ENCODE data around the gene MUTYH.
A peak's percentile ranks its signal among the peaks of the same experiment; 100 is the strongest.
"Not testable (repeated sequence)": the region's sequence is repeated elsewhere in the genome, so short reads cannot be mapped to it uniquely, and the experiment has no call there.

Gene MUTYH

DNA sequence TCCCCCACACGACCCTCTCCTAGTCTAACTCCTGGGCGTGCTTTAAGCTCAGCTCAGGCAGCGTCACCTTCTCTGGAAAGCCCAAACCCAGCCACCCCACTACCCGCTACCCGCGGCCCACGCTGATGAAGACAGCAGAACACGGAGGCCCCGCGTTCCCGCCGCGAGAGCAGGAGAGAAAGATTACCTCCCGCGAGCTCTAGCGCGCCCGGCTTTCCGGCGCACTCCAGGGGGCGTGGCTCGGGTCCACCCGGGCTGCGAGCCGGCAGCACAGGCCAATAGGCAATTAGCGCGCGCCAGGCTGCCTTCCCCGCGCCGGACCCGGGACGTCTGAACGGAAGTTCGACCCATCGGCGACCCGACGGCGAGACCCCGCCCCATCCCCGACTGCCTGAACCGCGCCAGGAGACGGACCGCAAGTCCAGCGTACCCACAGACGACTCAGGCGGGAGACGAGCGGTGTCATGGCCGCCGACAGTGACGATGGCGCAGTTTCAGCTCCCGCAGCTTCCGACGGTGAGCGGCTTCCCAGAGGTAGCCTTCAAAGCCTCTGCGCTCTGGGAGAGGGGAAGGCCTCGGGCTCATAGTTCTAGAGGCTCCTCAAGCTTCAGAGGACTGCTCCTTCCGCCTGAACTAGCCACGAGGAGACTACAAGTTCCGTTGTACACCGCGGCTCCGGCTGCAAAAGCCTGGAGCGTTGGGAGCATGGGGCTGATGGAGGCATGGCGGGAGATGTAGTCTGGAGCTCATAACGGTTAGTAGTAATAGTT lies at the start of gene MUTYH, which contains the start of gene TOE1:
MUTYH (minus strand) TSS at position 652 of the 770 bp plus-strand sequence. CDS start 5,935 bp downstream, outside the sequence.
TOE1 (plus strand) TSS at position 382 of the 770 bp plus-strand sequence; CDS start at position 465, 83 bp downstream.
- peak; percentile 86 for DNase-seq

DNA sequence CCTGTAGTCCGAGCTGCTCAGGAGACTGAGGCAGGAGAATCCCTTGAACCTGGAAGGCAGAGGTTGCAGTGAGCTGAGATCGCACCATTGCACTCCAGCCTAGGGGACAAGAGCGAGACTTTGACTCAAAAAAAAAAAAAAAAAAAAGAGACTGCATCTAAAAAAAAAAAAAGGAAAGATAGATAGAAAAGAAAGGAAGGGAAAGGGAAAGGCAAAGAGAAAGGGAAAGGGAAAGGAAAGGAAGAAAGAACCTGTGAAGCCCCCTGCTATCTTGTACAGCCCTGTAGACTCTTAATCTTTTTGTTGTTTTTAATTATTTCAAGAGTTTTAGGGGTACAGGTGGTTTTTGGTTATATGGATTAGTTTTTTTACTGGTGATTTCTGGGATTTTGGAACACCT lies 46.0 kb upstream of the MUTYH start:
- DNase-seq = no peak

DNA sequence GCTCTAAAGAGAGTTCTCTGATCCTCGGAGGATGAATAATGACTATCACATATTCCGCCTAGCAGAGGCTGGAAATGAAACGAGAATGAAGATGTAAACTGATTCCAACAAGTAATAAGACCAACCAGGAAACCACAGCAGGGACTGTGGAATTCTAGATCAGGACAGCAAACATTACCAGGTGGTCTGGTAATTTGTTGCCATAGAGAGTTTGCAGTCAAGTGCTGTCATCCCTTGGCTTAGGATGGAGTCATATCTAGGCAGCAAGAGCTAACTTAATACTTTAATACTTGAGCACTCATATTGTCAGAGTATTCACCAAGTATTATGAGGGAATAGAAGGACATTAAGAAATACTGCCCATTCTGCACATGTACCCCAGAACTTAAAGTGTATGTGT lies 45.1 kb upstream of the MUTYH start:
- peak; percentile 13 for DNase-seq

DNA sequence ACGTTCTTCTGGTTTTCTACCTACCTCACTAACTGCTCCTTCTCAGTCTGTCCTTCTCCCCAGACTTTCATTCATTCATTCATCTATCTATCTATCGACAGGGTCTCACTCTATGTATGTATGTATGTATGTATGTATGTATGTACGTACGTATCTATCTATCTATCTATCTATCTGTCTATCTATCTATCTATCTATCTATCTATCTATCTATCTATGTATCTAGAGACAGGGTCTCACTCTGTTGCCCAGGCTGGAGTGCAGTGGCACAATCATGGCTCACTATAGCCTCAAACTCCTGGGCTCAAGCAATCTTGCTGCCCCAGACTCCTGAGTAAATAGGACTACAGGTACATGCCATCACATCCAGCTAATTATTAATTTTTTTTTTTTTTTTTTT lies 44.0 kb upstream of the MUTYH start:
- DNase-seq = not testable (repeated sequence)

DNA sequence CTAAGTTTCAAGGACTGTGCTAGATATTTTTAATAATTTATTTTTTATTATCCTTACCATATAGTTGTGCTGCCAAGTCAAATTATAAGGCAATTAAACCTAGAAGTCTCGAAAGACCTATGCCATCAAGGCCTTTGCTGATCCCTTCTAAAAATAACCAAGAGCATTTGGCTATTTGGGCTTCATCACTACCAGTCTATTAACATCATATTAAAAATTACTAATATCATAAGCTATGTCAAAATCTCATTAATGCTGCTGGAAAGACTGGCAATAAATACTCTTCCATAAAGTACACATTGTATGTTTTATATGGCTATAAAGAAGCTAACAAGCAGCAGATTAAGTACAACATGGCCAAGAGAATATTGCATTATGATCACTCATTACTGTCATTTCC lies 43.0 kb upstream of the MUTYH start:
- DNase-seq = no peak

DNA sequence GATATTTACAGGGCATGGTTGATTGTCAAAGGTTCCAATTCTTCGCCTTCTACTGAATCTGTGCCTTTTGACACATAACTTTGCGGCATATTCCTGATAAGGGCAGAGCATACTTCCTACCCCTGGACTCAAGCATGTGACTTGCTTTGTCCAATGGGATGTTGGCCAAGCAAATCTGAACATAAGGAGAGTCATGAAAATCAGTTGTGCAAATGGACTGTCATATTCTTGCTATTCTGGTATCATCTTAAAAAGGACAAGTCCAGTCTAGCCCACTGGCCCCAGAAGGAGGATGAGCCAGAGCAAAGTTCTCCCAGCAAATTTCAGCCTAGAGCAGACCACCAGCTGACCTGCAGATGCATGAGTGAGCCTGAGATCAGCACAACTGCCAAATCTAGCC lies 41.0 kb upstream of the MUTYH start:
- no peak for DNase-seq

DNA sequence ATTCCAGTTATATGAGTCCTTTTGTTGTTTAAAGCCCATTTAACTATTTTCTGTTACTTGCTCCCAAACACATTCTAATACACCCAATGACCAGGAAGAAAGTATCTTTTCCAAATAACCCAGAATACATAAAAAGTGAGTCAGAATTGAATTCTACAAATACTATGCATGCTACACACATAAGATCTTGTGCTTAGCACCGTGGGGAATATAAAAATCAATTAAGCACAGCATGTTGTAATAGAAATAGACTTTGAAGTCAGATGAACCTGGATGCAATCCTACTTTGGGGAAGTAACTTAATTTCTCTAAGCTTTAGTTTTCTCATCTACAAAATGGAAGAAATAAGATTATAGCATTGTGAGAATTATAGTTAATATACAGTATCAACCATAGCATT lies 40.5 kb upstream of the MUTYH start:
- DNase-seq = no peak

DNA sequence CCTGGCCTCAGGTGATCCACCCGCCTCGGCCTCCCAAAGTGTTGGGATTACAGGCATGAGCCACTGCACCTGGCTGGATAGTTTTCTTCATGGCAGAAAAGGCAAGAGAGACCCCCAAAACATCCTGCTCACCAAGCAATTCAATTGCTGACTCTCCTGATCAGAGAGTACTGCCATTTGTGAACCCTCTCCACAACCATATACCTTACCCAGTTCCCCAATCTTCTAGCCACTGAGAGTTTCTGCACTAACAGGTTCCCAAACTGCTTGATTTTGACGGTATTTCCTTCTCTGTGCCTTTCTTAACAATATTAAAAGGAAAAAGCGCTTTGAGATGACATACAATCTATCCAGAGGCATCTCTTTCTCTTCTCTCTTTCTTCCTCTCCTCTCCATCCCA lies 39.9 kb upstream of the MUTYH start:
- DNase-seq = no peak

DNA sequence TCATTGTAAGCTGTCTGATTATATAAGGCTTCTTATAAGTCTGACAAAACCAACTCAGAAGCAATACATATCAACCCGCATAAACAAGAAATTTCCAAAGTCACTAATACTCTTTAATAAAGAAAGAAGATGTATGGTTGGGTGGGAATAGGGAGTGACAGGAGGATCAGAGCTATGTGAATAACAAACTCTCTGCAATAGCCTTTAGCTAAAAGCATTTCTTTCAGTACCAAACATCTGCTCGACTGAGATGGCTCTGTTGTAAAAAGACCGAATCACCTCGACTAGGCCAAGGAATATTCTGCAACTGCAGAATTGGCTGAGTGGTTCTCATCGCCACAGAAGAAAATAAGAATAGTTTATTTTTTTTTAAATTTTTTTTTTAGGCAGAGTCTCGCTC lies 39.3 kb upstream of the MUTYH start:
- DNase-seq = no peak

DNA sequence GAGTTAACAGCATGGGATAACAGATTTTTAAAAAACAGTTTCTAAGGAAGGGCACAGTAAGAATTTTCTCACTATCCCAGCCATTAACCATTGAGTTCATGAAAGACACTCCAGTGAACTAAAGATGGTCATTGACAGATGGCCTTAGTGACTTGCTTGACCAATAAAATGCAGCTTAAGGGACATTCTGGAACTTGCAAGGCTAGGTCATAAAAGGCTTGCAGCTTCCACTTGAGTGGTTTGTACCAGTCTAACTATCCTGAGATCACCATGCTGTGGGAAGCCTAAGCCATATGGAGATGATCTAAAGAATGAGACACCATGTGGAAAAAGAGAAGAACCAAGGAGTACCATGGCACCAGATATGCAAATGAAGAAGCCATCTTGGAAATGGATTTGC lies 37.9 kb upstream of the MUTYH start:
- no peak for DNase-seq

DNA sequence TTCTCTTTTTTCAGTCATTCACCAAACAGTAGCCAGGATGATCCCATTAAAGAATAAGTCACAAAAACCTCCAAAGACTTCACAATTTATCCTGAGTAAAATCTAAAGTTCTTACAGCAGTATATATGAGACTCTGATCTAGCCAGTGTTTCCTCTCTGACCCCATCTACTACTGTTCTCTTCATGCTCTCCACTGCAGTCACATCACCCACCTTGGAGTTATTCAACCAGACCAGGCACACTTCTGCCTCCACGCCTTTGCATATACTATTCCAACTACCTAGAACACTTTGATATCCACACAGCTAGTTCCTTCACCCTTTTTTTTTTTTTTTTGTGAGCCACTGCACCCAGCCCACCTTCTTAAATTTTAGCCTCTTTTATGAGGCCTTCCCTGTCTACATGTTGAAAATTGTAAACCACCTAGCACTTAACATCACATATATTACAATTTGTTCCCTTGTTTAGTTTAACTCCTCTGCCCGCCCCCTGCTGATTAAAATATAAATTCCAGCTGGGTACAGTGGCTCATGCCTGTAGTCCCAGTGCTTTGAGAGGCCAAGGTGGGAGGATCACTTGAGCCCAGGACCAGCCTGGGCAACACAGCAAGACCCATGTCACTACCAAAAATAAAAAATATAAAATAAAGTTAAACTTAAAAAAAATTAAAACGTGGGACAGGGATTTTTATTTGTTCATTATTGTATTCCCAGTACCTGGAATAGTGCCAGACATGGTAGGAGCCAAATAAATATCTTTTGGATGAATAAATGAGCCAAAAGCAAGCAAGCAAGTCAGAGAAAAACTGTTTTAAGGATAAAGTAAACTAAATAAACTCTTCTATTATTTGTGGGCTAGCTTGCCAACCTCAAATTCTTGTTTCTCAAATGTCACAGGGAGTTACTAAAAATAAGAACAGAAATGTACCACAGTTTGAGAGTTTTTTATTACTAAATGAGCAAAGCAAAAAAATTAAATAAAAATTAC lies 35.2 kb upstream of the MUTYH start:
- DNase-seq = no peak

DNA sequence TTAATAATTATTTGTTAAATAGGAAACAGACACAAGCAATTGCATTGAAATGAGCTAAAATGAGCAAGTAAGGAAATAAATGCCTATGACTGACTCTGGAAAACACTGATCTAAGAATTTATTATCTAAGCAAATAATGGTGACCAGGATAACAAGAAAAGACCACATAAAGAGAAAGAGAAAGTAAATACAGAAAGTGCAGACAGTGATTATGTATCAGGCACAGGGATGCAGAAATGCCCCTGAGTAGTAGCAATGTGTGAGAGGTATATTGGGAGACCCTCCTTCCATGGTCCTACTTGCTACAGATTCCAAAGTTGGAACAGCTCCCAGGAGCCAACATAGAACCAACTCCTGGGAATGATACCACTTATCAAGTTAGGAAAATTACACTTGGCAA lies 33.3 kb upstream of the MUTYH start:
- DNase-seq = no peak

DNA sequence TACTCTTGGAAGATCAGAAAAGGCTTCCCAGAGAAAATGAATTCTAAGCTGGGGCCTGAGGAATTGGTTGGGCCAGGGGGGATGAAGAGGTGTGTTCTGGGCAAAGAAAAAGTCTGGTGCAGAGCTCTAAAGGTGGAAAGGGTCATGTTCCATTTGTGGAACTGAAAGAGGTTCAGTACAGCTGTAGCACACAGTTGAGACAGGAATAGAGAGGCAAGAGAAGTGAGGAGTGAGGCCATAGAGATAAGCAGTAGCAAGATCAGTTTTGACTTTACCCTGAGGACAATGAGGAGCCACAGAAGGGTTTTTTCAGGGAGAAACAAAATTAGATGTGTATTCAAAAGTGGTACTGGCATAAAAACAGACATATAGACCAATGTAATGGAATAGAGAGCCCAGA lies 30.3 kb upstream of the MUTYH start:
- DNase-seq = no peak

DNA sequence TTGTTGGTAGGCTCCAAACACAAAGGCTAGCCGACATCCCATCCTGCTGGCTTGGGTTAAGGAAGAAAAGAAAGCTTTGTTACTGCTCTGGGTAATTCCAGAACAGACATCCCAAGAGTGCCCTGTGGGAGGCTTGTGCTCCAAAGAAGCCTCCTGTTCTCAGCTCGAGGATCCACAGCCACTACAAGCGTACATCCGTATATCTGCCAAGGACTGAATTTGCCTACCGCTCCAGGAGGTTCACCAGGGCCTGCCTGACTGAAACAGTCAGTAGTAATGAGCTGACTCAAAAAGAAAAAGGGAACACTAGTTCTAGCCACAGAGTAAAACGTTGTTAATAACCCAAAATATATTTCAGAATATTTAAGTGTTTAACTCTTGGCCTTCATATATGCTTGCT lies 24.8 kb upstream of the MUTYH start:
- DNase-seq = no peak

DNA sequence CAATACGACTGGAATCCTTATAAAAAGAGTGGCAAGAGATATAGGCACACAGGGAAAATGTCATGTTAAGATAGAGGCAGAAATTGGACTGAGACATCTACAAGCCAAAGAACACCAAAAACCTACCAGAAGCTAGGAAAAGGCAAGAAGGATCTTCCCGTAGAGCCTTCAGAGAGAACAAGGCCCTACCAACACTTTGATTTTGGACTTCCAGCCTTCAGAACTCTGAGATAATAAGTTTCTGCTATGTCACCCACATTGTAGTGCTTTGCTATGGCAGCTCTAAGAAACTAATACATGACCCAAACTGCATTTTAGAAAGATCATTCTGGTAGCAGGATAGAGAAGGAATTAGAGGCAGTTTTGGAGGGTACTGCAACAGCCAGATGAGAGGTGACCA lies 24.1 kb upstream of the MUTYH start:
- no peak for DNase-seq

DNA sequence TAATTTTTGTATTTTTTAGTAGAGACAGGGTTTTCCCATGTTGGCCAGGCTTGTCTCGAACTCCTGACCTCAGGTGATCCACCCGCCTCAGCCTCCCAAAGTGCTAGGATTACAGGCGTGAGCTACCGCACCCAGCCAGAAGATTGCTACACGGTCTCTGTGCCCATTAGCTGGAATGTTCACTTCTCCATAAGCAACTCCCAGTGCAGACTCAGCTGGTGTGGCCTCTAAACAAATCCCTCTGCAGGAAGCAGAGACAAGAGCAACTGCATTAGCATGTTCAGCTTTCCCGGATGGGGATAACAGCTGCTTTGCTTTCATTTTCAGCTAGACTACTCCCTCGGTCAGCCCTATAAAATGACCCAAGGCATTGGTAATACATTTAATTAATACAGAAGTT lies 20.7 kb upstream of the MUTYH start:
- not testable (repeated sequence) for DNase-seq

DNA sequence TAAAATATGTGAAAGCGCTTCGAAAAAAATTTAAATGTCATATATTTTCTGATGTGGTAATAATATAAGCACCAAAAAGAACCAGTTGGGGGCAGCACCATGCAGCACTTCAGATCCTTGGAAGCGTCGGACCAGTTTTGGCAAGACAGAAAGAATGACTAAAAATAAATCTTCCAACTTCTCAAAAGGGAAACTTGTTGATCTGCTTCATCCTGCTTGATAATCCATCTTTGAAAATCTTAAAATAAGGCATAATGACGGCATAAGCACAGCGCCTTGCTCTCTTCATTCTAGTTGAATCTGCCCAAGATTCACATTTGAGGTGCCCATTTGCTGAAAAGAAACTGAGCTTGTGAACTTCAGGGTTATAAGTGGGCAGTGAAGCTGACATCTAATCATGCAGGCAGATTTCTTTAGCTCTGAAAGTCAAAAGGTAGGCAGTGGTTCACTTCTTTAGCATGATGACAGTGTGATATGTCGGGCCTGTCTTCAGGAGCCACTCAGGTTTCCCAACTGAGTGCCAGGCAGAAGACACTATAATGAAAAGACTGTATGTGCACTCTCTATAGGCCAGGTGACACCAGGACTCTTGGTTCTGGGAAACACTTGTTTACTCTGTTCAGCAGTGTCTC lies 19.8 kb upstream of the MUTYH start:
- DNase-seq = no peak

DNA sequence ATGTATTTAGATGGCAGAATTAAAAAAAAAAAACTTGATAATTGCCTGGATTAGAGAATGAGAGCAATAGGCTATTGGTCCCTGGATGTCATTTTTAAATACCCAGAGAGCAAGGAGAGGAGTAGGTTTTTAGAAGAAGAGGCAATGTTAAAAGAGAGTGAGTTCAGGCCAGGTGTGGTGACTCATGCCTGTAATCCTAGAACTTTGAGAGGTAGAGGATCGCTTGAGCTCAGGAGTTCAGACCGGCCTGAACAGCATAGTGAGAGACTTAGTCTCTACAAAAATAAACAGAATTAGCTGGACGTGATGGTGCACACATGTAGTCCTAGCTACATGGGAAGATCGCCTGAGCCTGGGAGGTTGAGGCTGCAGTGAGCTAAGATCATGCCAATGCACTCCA lies 15.9 kb upstream of the MUTYH start:
- DNase-seq = no peak

DNA sequence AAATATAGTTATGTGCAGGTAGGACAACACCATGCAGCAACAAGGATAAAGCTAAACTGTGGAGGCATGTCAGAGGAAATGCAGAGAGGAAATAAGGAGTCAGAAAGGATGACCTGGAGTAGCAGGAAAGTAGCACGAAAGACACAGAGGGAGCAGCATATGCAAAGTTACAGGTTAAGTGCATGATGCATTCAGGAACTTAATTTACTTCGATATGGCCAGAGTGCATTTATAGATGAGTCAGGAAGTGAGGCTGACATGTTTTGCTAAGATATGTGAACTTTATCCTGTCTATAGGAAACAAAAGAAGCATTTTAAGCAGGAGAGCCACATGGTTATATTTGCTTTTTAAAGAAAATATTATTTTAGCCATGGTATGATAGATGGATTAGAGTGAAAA lies 15.4 kb upstream of the MUTYH start:
- no peak for DNase-seq

DNA sequence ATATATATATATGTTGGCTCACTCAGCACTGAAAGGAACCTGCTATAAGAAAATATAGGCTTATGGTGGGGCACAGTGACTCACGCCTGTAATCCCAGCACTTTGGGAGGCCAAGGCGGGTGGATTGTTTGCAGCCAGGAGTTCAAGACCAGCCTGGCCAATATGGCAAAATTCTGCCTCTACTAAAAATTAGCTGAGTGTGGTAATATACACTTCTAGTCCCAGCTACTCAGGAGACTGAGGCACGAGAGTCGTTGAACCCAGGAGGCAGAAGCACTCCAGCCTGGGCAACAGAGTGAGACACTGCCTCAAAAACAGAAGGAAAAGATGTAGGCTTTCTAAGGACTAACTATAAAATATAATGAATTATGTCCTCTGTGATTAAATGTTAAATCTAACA lies 14.6 kb upstream of the MUTYH start:
- DNase-seq = no peak

DNA sequence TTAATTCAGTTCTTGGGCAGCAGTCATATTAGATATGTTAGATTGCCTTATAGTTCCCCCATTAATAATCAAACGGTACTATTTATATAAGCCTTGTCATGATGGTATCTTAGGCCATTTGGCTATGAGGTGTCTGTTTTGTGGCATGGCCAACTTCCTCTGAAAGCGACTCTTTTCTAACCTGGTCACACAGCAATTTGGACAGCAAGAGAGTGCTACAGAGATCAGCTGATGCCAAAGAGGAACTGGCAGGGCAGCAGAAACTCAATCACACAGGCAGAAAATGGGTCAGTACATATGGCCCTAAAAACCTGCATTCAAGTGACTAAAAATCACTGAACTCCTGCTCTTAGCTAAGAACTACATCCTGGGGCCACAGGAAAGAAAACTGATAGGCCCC lies 13.4 kb upstream of the MUTYH start:
- DNase-seq = no peak

DNA sequence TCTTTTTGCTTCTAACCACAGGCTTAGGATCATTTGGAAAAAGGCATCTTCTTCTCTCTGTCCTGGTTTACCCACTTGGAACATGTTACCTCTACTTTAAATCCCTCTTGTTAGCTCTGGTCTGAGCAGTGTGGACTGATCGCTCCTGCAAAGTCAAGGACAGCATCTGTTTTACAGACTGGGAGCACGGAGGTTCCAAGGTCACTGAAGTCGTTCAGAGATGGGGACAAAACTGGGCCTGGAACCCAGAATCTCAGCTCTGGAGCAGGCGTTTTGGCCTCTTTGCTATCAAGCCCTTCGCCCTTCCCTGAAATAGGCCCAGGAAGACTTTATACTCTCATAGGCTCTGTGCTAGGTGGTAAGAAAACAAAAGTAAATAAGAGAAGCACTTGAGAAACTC lies 11.3 kb upstream of the MUTYH start:
- DNase-seq = no peak

DNA sequence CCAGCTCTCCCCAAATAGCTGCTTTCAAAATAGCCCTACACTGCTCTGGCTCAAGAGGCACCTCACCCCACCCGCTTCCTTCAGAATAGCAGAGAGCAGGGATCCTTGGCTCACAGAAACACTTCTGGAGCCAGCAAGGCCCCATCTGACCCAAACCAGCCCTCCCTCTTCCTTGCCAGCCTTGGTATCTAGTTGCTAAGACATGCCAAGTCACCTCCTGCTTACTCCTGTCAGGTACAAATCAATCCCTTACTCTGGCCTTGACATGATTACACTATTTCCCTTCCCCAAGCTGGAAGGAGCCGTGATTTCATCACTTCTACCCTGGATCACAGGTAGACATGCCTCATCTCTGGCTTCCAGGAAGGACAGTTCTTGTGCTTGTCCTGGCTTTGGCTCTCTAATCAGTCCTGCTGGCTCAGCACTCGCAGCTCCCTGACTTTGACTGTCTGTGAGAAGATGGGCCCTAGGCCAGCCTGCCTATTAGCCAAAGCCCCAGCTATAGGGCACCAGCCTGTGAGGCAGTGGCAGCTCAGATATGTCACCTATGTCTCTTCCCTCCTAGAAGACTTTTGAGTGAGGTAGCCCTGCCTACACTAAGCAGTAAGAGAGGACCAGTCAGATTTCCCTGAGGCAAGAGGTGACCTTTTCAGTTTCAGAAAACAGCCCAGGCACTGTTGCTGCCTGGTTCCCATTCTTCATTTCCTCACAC lies 8.9 kb upstream of the MUTYH start:
- no peak for DNase-seq
